Vagina (tissue), 2 donors: ENCODE data around the gene XRN1.

Experiments
- POLR2A ChIP-seq, 2 donors: fragments of 450-650 bp; IDR thresholded peaks; one replicate each; pipeline ENCODE4 v1.6.1; 2017; ENCODE audit warnings: antibody characterized with exemption in 2 of 2, mild to moderate bottlenecking in 2 of 2, moderate library complexity in 2 of 2
- POLR2AphosphoS5 ChIP-seq, 2 donors: sonication (generic); formaldehyde crosslinking; IDR thresholded peaks; one replicate each; pipeline ENCODE4 v1.9.0; 2017; ENCODE audit warnings: antibody characterized with exemption in 2 of 2, mild to moderate bottlenecking in 2 of 2, low read depth in 1 of 2; ENCODE audit not compliant: insufficient read depth in 1 of 2
- TF ChIP-seq, protein P1 (sequence below), 3 experiments: fragments of 450-650 bp in 2 of 3; fragments of 200-600 bp in 1 of 3; sonication (generic) in 1 of 3; IDR thresholded peaks; one replicate each; pipeline ENCODE4 v1.5.1; 2017 to 2019; ENCODE audit warnings: antibody characterized with exemption in 3 of 3, mild to moderate bottlenecking in 2 of 3, moderate library complexity in 2 of 3

DNA sequence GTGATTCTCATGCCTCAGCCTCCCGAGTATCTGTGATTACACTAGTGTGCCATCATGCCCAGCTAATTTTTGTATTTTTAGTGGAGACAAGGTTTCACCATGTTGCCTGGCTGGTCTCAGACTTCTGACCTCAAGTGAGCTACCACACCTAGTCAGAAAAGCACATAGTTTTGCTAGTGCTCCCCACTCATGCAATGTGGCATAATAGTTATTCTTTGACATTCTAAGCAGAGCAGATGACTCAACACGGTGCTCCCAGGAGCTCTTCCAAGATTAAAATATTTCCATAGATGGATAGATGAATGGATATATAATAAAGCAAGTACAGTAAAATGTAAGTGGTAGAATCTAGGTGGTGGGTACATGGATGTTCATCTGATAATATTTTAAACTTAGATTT, 169.4 kb downstream of the XRN1 start:
- TF ChIP-seq, protein P1, sequence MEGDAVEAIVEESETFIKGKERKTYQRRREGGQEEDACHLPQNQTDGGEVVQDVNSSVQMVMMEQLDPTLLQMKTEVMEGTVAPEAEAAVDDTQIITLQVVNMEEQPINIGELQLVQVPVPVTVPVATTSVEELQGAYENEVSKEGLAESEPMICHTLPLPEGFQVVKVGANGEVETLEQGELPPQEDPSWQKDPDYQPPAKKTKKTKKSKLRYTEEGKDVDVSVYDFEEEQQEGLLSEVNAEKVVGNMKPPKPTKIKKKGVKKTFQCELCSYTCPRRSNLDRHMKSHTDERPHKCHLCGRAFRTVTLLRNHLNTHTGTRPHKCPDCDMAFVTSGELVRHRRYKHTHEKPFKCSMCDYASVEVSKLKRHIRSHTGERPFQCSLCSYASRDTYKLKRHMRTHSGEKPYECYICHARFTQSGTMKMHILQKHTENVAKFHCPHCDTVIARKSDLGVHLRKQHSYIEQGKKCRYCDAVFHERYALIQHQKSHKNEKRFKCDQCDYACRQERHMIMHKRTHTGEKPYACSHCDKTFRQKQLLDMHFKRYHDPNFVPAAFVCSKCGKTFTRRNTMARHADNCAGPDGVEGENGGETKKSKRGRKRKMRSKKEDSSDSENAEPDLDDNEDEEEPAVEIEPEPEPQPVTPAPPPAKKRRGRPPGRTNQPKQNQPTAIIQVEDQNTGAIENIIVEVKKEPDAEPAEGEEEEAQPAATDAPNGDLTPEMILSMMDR (IDR thresholded peaks at IDR 0.05) = no peak
- TF ChIP-seq POLR2A (IDR thresholded peaks at IDR 0.05) (no peak), POLR2AphosphoS5 (IDR thresholded peaks at IDR 0.05; ENCODE audit: insufficient read depth in 1 of 2, low read depth in 1 of 2) (no peak)
